Mesenchymal stem cell (in vitro differentiated cells and primary cell): Measurements from ENCODE around the gene ROBO1.

Experiments
- DNase-seq: peaks from one replicate; pipeline ENCODE4 v3.0.0-alpha.2; 2013
- H2AFZ ChIP-seq: one replicate; pipeline ENCODE4 v1.6.1; 2013; ENCODE audit warnings: low read depth, mild to moderate bottlenecking, control low read depth, inconsistent platforms, low read length, moderate library complexity
- H2AK5ac ChIP-seq: 2 replicates; pipeline ENCODE4 v1.6.1; 2013; ENCODE audit warnings: low read length, moderate library complexity, mild to moderate bottlenecking, inconsistent platforms; ENCODE audit not compliant: severe bottlenecking
- H2BK120ac ChIP-seq: one replicate; pipeline ENCODE4 v1.6.1; 2013; ENCODE audit warnings: low read depth, mild to moderate bottlenecking, inconsistent platforms, low read length, moderate library complexity
- H2BK12ac ChIP-seq, 2 experiments: one replicate each; pipeline ENCODE4 v1.6.1; 2013; ENCODE audit warnings: inconsistent platforms in 2 of 2, low read length in 2 of 2, mild to moderate bottlenecking in 2 of 2, moderate library complexity in 2 of 2, control low read depth in 1 of 2
- H2BK15ac ChIP-seq: one replicate; pipeline ENCODE4 v1.6.1; 2013; ENCODE audit warnings: mild to moderate bottlenecking, low read depth, inconsistent platforms; ENCODE audit not compliant: poor library complexity, severe bottlenecking
- H2BK5ac ChIP-seq: 2 replicates; pipeline ENCODE4 v1.6.1; 2013; ENCODE audit warnings: low read depth, mild to moderate bottlenecking, low read length, control low read depth, inconsistent platforms; ENCODE audit not compliant: poor library complexity, severe bottlenecking
- H3K14ac ChIP-seq, 2 experiments: one replicate each; pipeline ENCODE4 v1.6.1; 2013; ENCODE audit warnings: inconsistent platforms in 2 of 2, low read length in 2 of 2, control low read depth in 1 of 2, mild to moderate bottlenecking in 1 of 2, moderate library complexity in 1 of 2
- H3K18ac ChIP-seq, 2 experiments: one replicate each; pipeline ENCODE4 v1.6.1; 2013; ENCODE audit warnings: inconsistent platforms in 2 of 2, low read length in 2 of 2, control low read depth in 1 of 2, low read depth in 1 of 2, mild to moderate bottlenecking in 1 of 2
- H3K23ac ChIP-seq, 2 experiments: one replicate each; pipeline ENCODE4 v1.6.1; 2013; ENCODE audit warnings: inconsistent platforms in 2 of 2, low read length in 2 of 2, mild to moderate bottlenecking in 2 of 2, moderate library complexity in 2 of 2, control low read depth in 1 of 2
- H3K27ac ChIP-seq: 2 replicates; pipeline ENCODE4 v1.5.1; 2013; ENCODE audit warnings: mild to moderate bottlenecking, moderate library complexity, low read length, control low read depth, inconsistent platforms; ENCODE audit not compliant: poor library complexity, severe bottlenecking
- H3K27me3 ChIP-seq, 2 experiments: 2 replicates each; pipeline versions ENCODE4 v1.6.1 to v1.7.0; 2013; ENCODE audit warnings: low read length in 2 of 2, mild to moderate bottlenecking in 2 of 2, moderate library complexity in 2 of 2, control low read depth in 1 of 2, inconsistent platforms in 1 of 2; ENCODE audit not compliant: control insufficient read depth in 1 of 2, insufficient read depth in 1 of 2
- H3K36me3 ChIP-seq, 2 experiments: 2 replicates each; pipeline versions ENCODE4 v1.6.1 to v1.7.0; 2013; ENCODE audit warnings: low read length in 2 of 2, control low read depth in 1 of 2, inconsistent platforms in 1 of 2, low read depth in 1 of 2, mild to moderate bottlenecking in 1 of 2; ENCODE audit not compliant: insufficient read depth in 2 of 2, control insufficient read depth in 1 of 2
- H3K4ac ChIP-seq, 2 experiments: one replicate each; pipeline ENCODE4 v1.6.1; 2013; ENCODE audit warnings: inconsistent platforms in 2 of 2, low read length in 2 of 2, mild to moderate bottlenecking in 2 of 2, moderate library complexity in 2 of 2, control low read depth in 1 of 2, low read depth in 1 of 2
- H3K4me1 ChIP-seq: 2 replicates; pipeline ENCODE4 v1.6.1; 2013; ENCODE audit warnings: low read depth, low read length, control low read depth; ENCODE audit not compliant: control insufficient read depth, insufficient read depth
- H3K4me2 ChIP-seq: 2 replicates; pipeline ENCODE4 v1.6.1; 2013; ENCODE audit warnings: low read length, mild to moderate bottlenecking, inconsistent platforms; ENCODE audit not compliant: poor library complexity, severe bottlenecking
- H3K4me3 ChIP-seq, 2 experiments: 2 replicates each; pipeline versions ENCODE4 v1.5.1 to v1.7.0; 2013; ENCODE audit warnings: low read length in 2 of 2, mild to moderate bottlenecking in 2 of 2, control low read depth in 1 of 2, low read depth in 1 of 2; ENCODE audit not compliant: insufficient read depth in 1 of 2
- H3K79me1 ChIP-seq: replicated peaks from 2 replicates; pipeline ENCODE4 v1.6.1; 2013; ENCODE audit warnings: mild to moderate bottlenecking, control low read depth, low read length, inconsistent platforms; ENCODE audit not compliant: poor library complexity, severe bottlenecking
- H3K9ac ChIP-seq: 2 replicates; pipeline ENCODE4 v1.7.0; 2013; ENCODE audit warnings: mild to moderate bottlenecking, low read length, moderate library complexity
- H3K9me3 ChIP-seq: 2 replicates; pipeline ENCODE4 v1.7.0; 2013; ENCODE audit warnings: mild to moderate bottlenecking, low read length; ENCODE audit not compliant: control insufficient read depth
- H4K8ac ChIP-seq: one replicate; pipeline ENCODE4 v1.6.1; 2013; ENCODE audit warnings: inconsistent platforms, mild to moderate bottlenecking, low read length, moderate library complexity
- H4K91ac ChIP-seq: one replicate; pipeline ENCODE4 v1.6.1; 2013; ENCODE audit warnings: mild to moderate bottlenecking, low read length, inconsistent platforms
- WGBS: methylation state at CpG from one replicate; pipeline ENCODE4 v1.1.7; 2013; ENCODE audit warnings: mixed read lengths; 5-methylcytosine and 5-hydroxymethylcytosine counted together

The ROBO1 gene

DNA sequence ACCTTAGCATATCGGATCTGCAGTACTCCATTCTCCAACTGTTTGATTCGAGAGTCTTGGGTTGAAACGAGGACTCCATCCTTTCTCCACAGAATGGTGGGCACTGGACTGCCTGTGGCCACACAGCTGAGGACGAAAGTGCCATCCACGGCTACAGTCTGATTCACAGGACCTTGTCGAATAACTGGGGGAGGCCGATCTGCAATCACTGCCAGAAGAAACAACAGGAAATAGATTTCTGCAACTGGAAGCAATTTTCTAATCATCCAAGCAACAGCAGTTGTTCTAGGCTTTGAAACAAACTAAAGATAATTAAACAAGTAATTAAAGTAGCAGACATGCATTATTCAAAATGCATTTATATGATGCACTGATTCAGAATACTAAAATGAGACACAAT lies 1097.7 kb downstream of the ROBO1 start:
- no peak overlapping the region for H3K14ac ChIP-seq
- no peaks in the 10 kb centered on the region for H3K79me1 ChIP-seq
- no peak overlapping the region for H3K18ac ChIP-seq
- H2BK12ac ChIP-seq, result no peak overlapping the region
- peaks cover 0 to 10% of the 10 kb centered on the region in 2 experiments for H3K36me3 ChIP-seq
- no peak for DNase-seq
- no peaks in the 10 kb centered on the region for H3K9me3 ChIP-seq
- no peak overlapping the region for H2BK15ac ChIP-seq
- no peak overlapping the region for H3K27ac ChIP-seq
- no peak overlapping the region for H3K4me3 ChIP-seq
- H4K8ac ChIP-seq, result no peak overlapping the region
- H3K23ac ChIP-seq, result no peak overlapping the region
- H3K27me3 ChIP-seq, result no peaks in the 10 kb centered on the region
- no peak overlapping the region for H2BK120ac ChIP-seq
- no peak overlapping the region for H3K9ac ChIP-seq
- no peak overlapping the region for H2AK5ac ChIP-seq
- no peak overlapping the region for H3K4ac ChIP-seq
- H3K4me2 ChIP-seq, result no peak overlapping the region
- H2BK5ac ChIP-seq, result no peak overlapping the region
- no peak overlapping the region for H2AFZ ChIP-seq
- H4K91ac ChIP-seq, result no peak overlapping the region
- H3K4me1 ChIP-seq, result no peaks in the 10 kb centered on the region
- WGBS, result 95% methylated on average over 7 of the region's 7 CpGs

DNA sequence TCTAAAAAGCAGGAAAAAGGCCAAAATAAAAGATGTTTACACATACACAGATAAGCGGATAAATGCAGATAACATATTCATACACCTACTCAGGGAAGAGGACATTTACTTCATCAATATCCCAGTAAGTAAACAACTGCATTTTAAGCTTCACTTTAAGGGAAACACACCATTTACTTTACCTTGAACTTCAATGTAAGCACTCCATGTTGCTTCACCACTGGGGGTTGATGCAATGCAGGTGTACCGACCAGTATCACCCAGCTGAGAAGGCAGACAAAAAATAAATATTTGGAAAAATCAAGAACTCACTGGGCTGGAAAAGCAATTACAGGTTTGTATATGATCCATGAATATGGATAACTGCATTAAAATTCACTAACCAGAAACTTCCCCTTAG lies 1099.5 kb downstream of the ROBO1 start:
- H3K14ac ChIP-seq, result no peak overlapping the region
- no peak for DNase-seq
- 100% methylated on average over 1 of the region's 2 CpGs for WGBS

DNA sequence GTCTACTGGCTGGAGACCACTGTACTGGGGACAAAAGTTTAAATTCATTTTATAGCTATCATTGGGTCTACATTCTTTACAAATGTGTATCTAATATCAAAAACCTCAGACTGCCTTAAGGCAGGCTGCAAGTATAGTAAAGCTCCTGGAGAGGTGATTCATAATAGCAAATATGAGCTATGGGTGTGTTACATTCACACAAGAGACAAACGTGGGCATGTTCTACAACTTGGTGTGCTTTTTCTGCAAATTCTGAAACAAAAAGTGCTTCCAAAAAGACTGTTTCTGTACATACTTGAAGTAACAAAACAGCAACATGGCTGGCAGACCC lies 1101.4 kb downstream of the ROBO1 start:
- no peak overlapping the region for H3K4ac ChIP-seq
- H3K4me2 ChIP-seq, result no peak overlapping the region
- no peak for DNase-seq
- WGBS, result no CpG with 5 or more reads among the region's 1 CpG
- H3K23ac ChIP-seq, result no peak overlapping the region
- H3K79me1 ChIP-seq, result no peaks in the 10 kb centered on the region
- no peak overlapping the region for H3K4me3 ChIP-seq
- H2AK5ac ChIP-seq, result no peak overlapping the region
- H3K4me1 ChIP-seq, result no peaks in the 10 kb centered on the region
- no peaks in the 10 kb centered on the region for H3K9me3 ChIP-seq
- no peak overlapping the region for H2BK15ac ChIP-seq
- H3K14ac ChIP-seq, result no peak overlapping the region
- H3K27ac ChIP-seq, result no peak overlapping the region
- no peak overlapping the region for H4K8ac ChIP-seq
- H3K27me3 ChIP-seq, result no peaks in the 10 kb centered on the region
- no peak overlapping the region for H4K91ac ChIP-seq
- no peak overlapping the region for H3K18ac ChIP-seq
- H2BK12ac ChIP-seq, result no peak overlapping the region
- H2AFZ ChIP-seq, result no peak overlapping the region
- H2BK5ac ChIP-seq, result no peak overlapping the region
- H2BK120ac ChIP-seq, result no peak overlapping the region
- H3K9ac ChIP-seq, result no peak overlapping the region
- H3K36me3 ChIP-seq, result peaks cover 0 to 10% of the 10 kb centered on the region in 2 experiments

More for the DNA sequence above, 1099.5 kb downstream of the ROBO1 start:
- Histone ChIP-seq H3K27me3 (no peaks in the 10 kb centered on the region), H2BK120ac (no peak overlapping the region), H3K18ac (no peak overlapping the region), H2BK15ac (no peak overlapping the region), H2AFZ (no peak overlapping the region), H3K9me3 (no peaks in the 10 kb centered on the region), H3K23ac (no peak overlapping the region), H3K4me1 (no peaks in the 10 kb centered on the region), H3K79me1 (no peaks in the 10 kb centered on the region), H3K36me3 (peaks cover 0 to 10% of the 10 kb centered on the region in 2 experiments), H4K91ac (no peak overlapping the region), H2AK5ac (no peak overlapping the region), H3K9ac (no peak overlapping the region), H2BK12ac (no peak overlapping the region), H2BK5ac (no peak overlapping the region), H3K4ac (no peak overlapping the region), H4K8ac (no peak overlapping the region), H3K27ac (no peak overlapping the region), H3K4me3 (no peak overlapping the region), H3K4me2 (no peak overlapping the region)

DNA sequence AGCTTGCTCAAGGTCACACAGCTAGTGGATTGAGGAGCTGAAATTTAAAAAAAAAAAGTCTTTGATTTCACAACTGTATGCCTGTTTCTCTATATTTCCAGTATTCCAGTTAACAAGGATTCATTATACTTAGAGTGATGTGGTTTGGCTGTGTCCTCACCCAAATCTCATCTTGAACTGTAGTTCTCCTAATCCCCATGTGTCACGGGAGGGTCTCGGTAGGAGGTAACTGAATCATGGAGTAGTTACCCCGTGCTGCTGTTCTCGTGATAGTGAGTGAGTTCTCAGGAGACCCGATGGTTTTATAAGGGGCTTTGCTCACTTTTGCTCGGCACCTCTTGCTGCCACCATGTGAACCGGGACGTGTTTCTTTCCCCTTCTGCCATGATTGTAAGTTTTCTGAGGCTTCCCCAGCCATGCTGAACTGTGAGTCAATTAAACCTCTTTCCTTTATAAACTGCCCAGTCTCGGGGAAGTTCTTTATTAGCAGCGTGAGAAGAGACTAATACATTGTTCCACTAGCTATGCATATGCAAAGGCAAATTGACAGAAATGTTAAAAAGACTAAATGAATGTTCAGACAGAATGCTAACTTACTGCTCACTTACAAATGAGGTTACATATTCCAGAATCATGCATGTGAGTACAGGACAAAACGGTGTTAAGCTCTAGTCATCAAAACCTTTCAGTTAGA lies 1101.9 kb downstream of the ROBO1 start:
- no peak overlapping the region for H2BK15ac ChIP-seq
- no peak overlapping the region for H3K23ac ChIP-seq
- H3K4me3 ChIP-seq, result no peak overlapping the region
- H3K9ac ChIP-seq, result no peak overlapping the region
- H3K14ac ChIP-seq, result no peak overlapping the region
- H3K4ac ChIP-seq, result no peak overlapping the region
- no peak overlapping the region for H2AK5ac ChIP-seq
- H2BK120ac ChIP-seq, result no peak overlapping the region
- H2BK5ac ChIP-seq, result no peak overlapping the region
- no peak overlapping the region for H4K8ac ChIP-seq
- no peak overlapping the region for H2AFZ ChIP-seq
- no peak for DNase-seq
- H3K27ac ChIP-seq, result no peak overlapping the region
- no peak overlapping the region for H3K4me2 ChIP-seq
- H4K91ac ChIP-seq, result no peak overlapping the region
- peaks cover 0 to 10% of the 10 kb centered on the region in 2 experiments for H3K36me3 ChIP-seq
- no peaks in the 10 kb centered on the region for H3K9me3 ChIP-seq
- WGBS, result 88% methylated on average over 8 of the region's 11 CpGs
- H3K79me1 ChIP-seq, result no peaks in the 10 kb centered on the region
- H3K27me3 ChIP-seq, result no peaks in the 10 kb centered on the region
- no peak overlapping the region for H3K18ac ChIP-seq
- H3K4me1 ChIP-seq, result no peaks in the 10 kb centered on the region
- H2BK12ac ChIP-seq, result no peak overlapping the region
